ELF-1 (cell line): Measurements from ENCODE around the gene BTBD9.

Experiments used
- DNase-seq: peaks from one replicate; pipeline ENCODE4 v3.0.0-alpha.2; 2016; ENCODE audit warnings: low read depth, low spot score

The BTBD9 gene

GRCh38 chr6:38244869-38245268 lies 394.9 kb downstream of the BTBD9 start:
- no peak for DNase-seq

- no peak for DNase-seq
Observed at GRCh38 chr6:38241200-38241871, 398.4 kb downstream of the BTBD9 start.

- DNase-seq = no peak
Observed at GRCh38 chr6:38239719-38240451, 399.8 kb downstream of the BTBD9 start.

GRCh38 chr6:38236631-38237030 lies 403.1 kb downstream of the BTBD9 start:
- DNase-seq = no peak

GRCh38 chr6:38234934-38235682 lies 404.6 kb downstream of the BTBD9 start:
- no peak for DNase-seq

- DNase-seq = no peak
Observed at GRCh38 chr6:38234141-38234540, 405.6 kb downstream of the BTBD9 start.

GRCh38 chr6:38233161-38233791 lies 406.5 kb downstream of the BTBD9 start:
- DNase-seq = no peak

- no peak for DNase-seq
Observed at GRCh38 chr6:38225766-38226165, 414.0 kb downstream of the BTBD9 start.

GRCh38 chr6:38221251-38221650 lies 418.5 kb downstream of the BTBD9 start:
- no peak for DNase-seq

GRCh38 chr6:38220069-38220723 lies 419.5 kb downstream of the BTBD9 start:
- no peak for DNase-seq

- DNase-seq = no peak
Observed at GRCh38 chr6:38218235-38218634, 421.5 kb downstream of the BTBD9 start.

- no peak for DNase-seq
Observed at GRCh38 chr6:38216451-38216850, 423.3 kb downstream of the BTBD9 start.

- no peak for DNase-seq
Observed at GRCh38 chr6:38215651-38216311, 423.9 kb downstream of the BTBD9 start.

- no peak for DNase-seq
Observed at GRCh38 chr6:38215225-38215624, 424.5 kb downstream of the BTBD9 start.

- no peak for DNase-seq
Observed at GRCh38 chr6:38214159-38214558, 425.6 kb downstream of the BTBD9 start.

GRCh38 chr6:38213251-38213658 lies 426.5 kb downstream of the BTBD9 start:
- DNase-seq = no peak

GRCh38 chr6:38212579-38212978 lies 427.1 kb downstream of the BTBD9 start:
- DNase-seq = no peak

GRCh38 chr6:38212116-38212515 lies 427.6 kb downstream of the BTBD9 start:
- DNase-seq = peak; percentile 69

GRCh38 chr6:38209371-38210260 lies 430.1 kb downstream of the BTBD9 start:
- no peak for DNase-seq

GRCh38 chr6:38208028-38208427 lies 431.7 kb downstream of the BTBD9 start:
- no peak for DNase-seq
